ENCODE measurements around the gene WDR93. TPM values are rescaled to one million over a fixed set of nuclear protein-coding genes. Genes with fewer than 3 reads are reported as not detected.

WDR93 gene
- total RNA-seq, 1 donor from 2014 or later = not detected

GRCh38 chr15:89646416-89647141, 44.0 kb upstream of the WDR93 start:
- no peaks in the 10 kb centered on the region for H3K27me3 ChIP-seq
- peaks cover 0 to 11% of the 10 kb centered on the region in 2 donors for H3K36me3 ChIP-seq
- intact Hi-C loops (cut with DNase I) = no loop called here
- H3K27ac ChIP-seq = no peak overlapping the region
- H3K4me1 ChIP-seq = no peaks in the 10 kb centered on the region
- H3K4me3 ChIP-seq = no peak overlapping the region
- TF ChIP-seq, protein P1, sequence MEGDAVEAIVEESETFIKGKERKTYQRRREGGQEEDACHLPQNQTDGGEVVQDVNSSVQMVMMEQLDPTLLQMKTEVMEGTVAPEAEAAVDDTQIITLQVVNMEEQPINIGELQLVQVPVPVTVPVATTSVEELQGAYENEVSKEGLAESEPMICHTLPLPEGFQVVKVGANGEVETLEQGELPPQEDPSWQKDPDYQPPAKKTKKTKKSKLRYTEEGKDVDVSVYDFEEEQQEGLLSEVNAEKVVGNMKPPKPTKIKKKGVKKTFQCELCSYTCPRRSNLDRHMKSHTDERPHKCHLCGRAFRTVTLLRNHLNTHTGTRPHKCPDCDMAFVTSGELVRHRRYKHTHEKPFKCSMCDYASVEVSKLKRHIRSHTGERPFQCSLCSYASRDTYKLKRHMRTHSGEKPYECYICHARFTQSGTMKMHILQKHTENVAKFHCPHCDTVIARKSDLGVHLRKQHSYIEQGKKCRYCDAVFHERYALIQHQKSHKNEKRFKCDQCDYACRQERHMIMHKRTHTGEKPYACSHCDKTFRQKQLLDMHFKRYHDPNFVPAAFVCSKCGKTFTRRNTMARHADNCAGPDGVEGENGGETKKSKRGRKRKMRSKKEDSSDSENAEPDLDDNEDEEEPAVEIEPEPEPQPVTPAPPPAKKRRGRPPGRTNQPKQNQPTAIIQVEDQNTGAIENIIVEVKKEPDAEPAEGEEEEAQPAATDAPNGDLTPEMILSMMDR (IDR thresholded peaks at IDR 0.05) = no peak
- TF ChIP-seq POLR2AphosphoS5 (IDR thresholded peaks at IDR 0.05; ENCODE audit: insufficient read depth in 1 of 2, low read depth in 1 of 2) = no peak
- TF ChIP-seq POLR2A (IDR thresholded peaks at IDR 0.05) = no peak
- no peaks in the 10 kb centered on the region for H3K9me3 ChIP-seq
- no peak for DNase-seq (ENCODE audit: extremely low spot score in 2 of 2)

- H3K4me1 ChIP-seq = no peaks in the 10 kb centered on the region
- TF ChIP-seq, protein P1 (IDR thresholded peaks at IDR 0.05) = peak in 2 of 3 experiments; percentile 59 to 79
- TF ChIP-seq POLR2A (IDR thresholded peaks at IDR 0.05) = no peak
- intact Hi-C loops (cut with DNase I) = no loop called here
- DNase-seq (ENCODE audit: extremely low spot score in 2 of 2) = no peak
- H3K27ac ChIP-seq = no peak overlapping the region
- H3K9me3 ChIP-seq = no peaks in the 10 kb centered on the region
- H3K36me3 ChIP-seq = peaks cover 0 to 4% of the 10 kb centered on the region in 2 donors
- H3K27me3 ChIP-seq = no peaks in the 10 kb centered on the region
- no peak overlapping the region for H3K4me3 ChIP-seq
Measured at GRCh38 chr15:89647191-89647851, 43.3 kb upstream of the WDR93 start.

DNA sequence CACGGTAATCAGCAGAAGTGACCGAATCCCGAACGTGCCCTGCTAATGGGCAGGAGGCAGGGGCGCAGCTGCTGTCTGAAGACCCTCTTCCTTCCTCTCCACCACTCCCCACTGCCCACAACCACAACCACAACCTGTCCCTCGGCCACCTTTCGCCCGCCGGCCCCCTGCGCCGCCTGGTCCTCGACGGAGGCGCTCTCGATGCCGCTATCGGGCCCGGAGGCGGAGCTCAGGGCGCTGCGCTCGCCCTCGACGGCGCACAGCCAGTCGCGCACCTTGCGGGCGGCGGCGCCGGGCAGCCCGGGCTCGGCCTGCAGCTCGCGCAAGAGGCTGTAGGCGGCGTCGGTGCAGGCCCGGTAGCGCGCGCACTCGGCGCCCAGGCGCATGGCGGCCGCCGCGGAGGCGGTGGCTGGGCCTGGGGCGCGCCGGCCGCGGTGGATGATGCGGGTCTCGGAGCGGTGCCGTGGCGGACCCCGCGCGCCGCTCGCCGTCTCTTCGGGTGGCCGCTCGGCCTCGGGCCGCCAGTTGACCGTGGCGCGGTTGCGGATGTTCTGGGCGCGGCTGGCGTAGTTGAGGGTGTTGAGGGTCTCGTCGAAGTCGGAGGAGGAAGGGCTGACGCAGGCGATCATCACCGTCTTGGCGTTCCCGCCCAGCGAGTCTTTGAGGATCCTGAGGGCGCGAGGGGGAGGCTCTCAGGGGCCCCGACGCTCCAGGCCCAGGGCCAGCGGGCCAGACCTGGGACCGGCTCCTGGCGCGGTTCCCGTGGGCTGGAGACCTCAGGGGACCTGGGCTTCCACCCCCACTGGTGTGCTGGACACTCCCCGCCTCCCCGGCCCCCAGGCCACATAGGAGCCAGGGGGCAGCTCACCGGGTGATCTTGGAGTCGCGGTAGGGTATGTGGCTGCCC, 42.3 kb upstream of the WDR93 start:
- H3K36me3 ChIP-seq = peaks cover 0 to 3% of the 10 kb centered on the region in 2 donors
- no peaks in the 10 kb centered on the region for H3K4me1 ChIP-seq
- H3K4me3 ChIP-seq = no peak overlapping the region
- TF ChIP-seq, protein P1 (IDR thresholded peaks at IDR 0.05) = no peak
- no peak for TF ChIP-seq POLR2A (IDR thresholded peaks at IDR 0.05)
- TF ChIP-seq POLR2AphosphoS5 (IDR thresholded peaks at IDR 0.05; ENCODE audit: insufficient read depth in 1 of 2, low read depth in 1 of 2) = no peak
- no peaks in the 10 kb centered on the region for H3K27me3 ChIP-seq
- H3K9me3 ChIP-seq = no peaks in the 10 kb centered on the region
- H3K27ac ChIP-seq = no peak overlapping the region
- DNase-seq (ENCODE audit: extremely low spot score in 2 of 2) = no peak
- intact Hi-C loops (cut with DNase I) = no loop called here

DNA sequence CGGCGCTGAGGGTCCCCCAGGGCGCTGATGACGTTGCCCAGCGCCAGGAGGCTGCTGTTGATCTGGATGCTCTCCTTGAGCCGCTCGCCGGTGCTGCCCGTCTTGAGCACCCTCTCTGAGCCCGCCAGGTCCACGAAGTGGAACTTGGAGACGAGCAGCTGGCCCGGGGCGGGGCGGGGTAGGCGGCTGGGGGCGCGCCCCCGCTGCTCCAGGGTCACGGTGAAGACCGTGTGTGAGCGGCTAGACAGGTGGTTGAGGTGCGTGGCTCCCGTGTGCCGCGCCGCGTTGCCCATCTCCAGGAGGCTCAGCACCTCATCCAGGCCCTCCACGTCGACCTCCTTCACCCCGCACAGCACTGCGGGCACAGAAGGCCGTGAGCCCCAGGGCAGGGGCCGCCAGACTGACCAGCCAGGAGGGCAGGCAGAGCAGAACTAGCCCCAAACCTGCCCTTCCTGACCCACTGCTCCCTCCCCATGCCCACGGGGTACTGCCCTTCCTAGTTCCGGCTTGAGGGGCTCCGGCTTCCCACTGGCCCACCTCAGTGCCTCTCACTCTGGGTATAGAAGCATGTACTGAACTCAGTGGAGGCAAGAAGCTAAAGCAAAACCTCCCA, 41.5 kb upstream of the WDR93 start:
- H3K36me3 ChIP-seq = peaks cover 0 to 3% of the 10 kb centered on the region in 2 donors
- H3K4me3 ChIP-seq = no peak overlapping the region
- no peaks in the 10 kb centered on the region for H3K9me3 ChIP-seq
- TF ChIP-seq POLR2A (IDR thresholded peaks at IDR 0.05) (no peak), POLR2AphosphoS5 (IDR thresholded peaks at IDR 0.05; ENCODE audit: insufficient read depth in 1 of 2, low read depth in 1 of 2) (no peak)
- TF ChIP-seq, protein P1 (IDR thresholded peaks at IDR 0.05) = no peak
- no peak for DNase-seq (ENCODE audit: extremely low spot score in 2 of 2)
- H3K4me1 ChIP-seq = peaks cover under 1% of the 10 kb centered on the region
- intact Hi-C loops (cut with DNase I) = no loop called here
- no peak overlapping the region for H3K27ac ChIP-seq
- H3K27me3 ChIP-seq = no peaks in the 10 kb centered on the region

Measured in vagina (tissue), 2 donors.